Activated B cell treated with CpG ODN at 0.5 μM for 24 hours (primary cell): ENCODE results near the gene TM6SF1. TPM values are rescaled to one million over a fixed set of nuclear protein-coding genes. Genes with fewer than 3 reads are reported as not detected.

Experiments
- ATAC-seq: fragments of 200-7000 bp; cut with Tn5 transposase; one replicate; pipeline ENCODE4 v1.10.0; 2021; ENCODE audit warnings: low read depth, mild to moderate bottlenecking, moderate library complexity
- CTCF ChIA-PET: fragments of 350-600 bp; sonication (Branson Sonifier 250); formaldehyde crosslinking; loops from one replicate; lab custom pipeline; 2021; ENCODE audit warnings: antibody characterized with exemption; lab: Charles Lee
- POLR2A ChIA-PET: fragments of 350-600 bp; sonication (Branson Sonifier 250); formaldehyde crosslinking; loops from one replicate; lab custom pipeline; 2021; ENCODE audit warnings: antibody characterized with exemption; lab: Charles Lee
- DNase-seq: peaks from one replicate; pipeline ENCODE4 v3.0.0; 2022
- H3K27ac Mint-ChIP-seq: one replicate; pipeline ENCODE4 v1.8.0; 2020; ENCODE audit warnings: mixed read lengths
- H3K27me3 Mint-ChIP-seq: one replicate; pipeline ENCODE4 v1.8.0; 2021; ENCODE audit warnings: mixed read lengths
- H3K36me3 Mint-ChIP-seq: one replicate; pipeline ENCODE4 v1.8.0; 2021; ENCODE audit warnings: low read depth, mixed read lengths
- H3K4me1 Mint-ChIP-seq: one replicate; pipeline ENCODE4 v1.8.0; 2021; ENCODE audit warnings: mixed read lengths
- H3K4me3 Mint-ChIP-seq: one replicate; pipeline ENCODE4 v1.8.0; 2020; ENCODE audit warnings: mild to moderate bottlenecking, mixed read lengths
- H3K9me3 Mint-ChIP-seq: one replicate; pipeline ENCODE4 v1.8.0; 2020; ENCODE audit warnings: mixed read lengths
- intact Hi-C: fragments of 100-400 bp; cut with micrococcal nuclease; formaldehyde crosslinking; loops from one replicate; pipeline ENCODE4 v1.15.1; 2024
- total RNA-seq: library from RNA; stranded (reverse); gene quantifications from 2 replicates; pipeline ENCODE4 v1.2.3, GENCODE V29; 2022
- TF ChIP-seq, protein P1 (sequence below): fragments of 200-600 bp; IDR thresholded peaks from one replicate; pipeline ENCODE4 v1.8.0; 2022; ENCODE audit warnings: antibody characterized with exemption, mild to moderate bottlenecking

Gene TM6SF1
- total RNA-seq, 1 donor from 2014 or later, result 4.1 TPM

DNA sequence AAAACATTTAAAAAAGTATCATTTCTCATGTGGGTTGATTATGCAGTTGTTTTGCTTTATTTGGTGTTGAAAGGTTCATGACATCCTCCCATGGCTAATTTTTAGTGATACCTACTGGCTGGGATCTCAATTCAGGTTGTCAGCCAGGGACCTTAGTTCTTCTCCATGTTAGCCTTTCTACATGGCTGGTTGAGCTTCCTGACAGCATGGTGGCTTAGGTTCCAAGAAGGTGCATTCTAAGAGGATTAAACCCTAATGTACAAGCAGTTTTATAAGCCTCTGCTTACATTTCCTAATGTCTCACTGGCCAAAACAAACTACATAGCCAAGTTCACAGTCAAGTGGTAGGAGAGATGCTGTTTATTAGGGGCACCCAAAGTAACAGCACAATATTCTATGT lies 9.4 kb upstream of the TM6SF1 start:
- H3K9me3 Mint-ChIP-seq, result peaks cover 10% of the 10 kb centered on the region
- CTCF ChIA-PET, result no interaction called here
- intact Hi-C loops, result no loop called here
- H3K36me3 Mint-ChIP-seq, result no peaks in the 10 kb centered on the region
- H3K4me3 Mint-ChIP-seq, result no peak overlapping the region
- no peak overlapping the region for H3K27ac Mint-ChIP-seq
- H3K4me1 Mint-ChIP-seq, result peaks cover under 1% of the 10 kb centered on the region
- ATAC-seq, result no peak
- H3K27me3 Mint-ChIP-seq, result peaks cover 10% of the 10 kb centered on the region
- POLR2A ChIA-PET, result no interaction called here
- no peak for DNase-seq
- TF ChIP-seq, protein P1, sequence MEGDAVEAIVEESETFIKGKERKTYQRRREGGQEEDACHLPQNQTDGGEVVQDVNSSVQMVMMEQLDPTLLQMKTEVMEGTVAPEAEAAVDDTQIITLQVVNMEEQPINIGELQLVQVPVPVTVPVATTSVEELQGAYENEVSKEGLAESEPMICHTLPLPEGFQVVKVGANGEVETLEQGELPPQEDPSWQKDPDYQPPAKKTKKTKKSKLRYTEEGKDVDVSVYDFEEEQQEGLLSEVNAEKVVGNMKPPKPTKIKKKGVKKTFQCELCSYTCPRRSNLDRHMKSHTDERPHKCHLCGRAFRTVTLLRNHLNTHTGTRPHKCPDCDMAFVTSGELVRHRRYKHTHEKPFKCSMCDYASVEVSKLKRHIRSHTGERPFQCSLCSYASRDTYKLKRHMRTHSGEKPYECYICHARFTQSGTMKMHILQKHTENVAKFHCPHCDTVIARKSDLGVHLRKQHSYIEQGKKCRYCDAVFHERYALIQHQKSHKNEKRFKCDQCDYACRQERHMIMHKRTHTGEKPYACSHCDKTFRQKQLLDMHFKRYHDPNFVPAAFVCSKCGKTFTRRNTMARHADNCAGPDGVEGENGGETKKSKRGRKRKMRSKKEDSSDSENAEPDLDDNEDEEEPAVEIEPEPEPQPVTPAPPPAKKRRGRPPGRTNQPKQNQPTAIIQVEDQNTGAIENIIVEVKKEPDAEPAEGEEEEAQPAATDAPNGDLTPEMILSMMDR, result no peak

DNA sequence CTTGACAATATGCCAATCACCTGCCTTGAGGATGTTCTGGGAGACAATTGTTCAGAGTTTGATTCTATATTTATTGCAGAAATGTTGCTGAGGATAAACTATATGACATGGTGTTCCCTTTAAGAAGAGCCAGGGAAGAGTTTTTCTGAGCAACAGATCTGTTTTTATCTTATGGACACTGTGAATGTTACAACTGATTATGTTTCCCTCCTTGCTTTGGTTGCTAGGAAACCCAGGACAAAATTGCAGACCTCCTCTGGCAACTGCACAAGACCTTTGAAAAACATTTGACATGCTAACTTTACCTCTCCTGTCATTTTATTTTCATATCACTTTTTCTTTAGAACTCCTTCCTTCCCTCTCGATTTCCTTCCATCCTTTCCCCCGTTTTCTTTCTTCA lies 8.2 kb upstream of the TM6SF1 start:
- ATAC-seq (no peak), DNase-seq (no peak)
- Mint-ChIP-seq H3K4me1 (no peaks in the 10 kb centered on the region), H3K27ac (no peak overlapping the region), H3K27me3 (peaks cover 16% of the 10 kb centered on the region), H3K36me3 (no peaks in the 10 kb centered on the region), H3K4me3 (no peak overlapping the region), H3K9me3 (peaks cover 10% of the 10 kb centered on the region)
- TF ChIP-seq, protein P1, result no peak
- CTCF ChIA-PET, result no interaction called here
- POLR2A ChIA-PET, result no interaction called here
- intact Hi-C loops, result no loop called here

DNA sequence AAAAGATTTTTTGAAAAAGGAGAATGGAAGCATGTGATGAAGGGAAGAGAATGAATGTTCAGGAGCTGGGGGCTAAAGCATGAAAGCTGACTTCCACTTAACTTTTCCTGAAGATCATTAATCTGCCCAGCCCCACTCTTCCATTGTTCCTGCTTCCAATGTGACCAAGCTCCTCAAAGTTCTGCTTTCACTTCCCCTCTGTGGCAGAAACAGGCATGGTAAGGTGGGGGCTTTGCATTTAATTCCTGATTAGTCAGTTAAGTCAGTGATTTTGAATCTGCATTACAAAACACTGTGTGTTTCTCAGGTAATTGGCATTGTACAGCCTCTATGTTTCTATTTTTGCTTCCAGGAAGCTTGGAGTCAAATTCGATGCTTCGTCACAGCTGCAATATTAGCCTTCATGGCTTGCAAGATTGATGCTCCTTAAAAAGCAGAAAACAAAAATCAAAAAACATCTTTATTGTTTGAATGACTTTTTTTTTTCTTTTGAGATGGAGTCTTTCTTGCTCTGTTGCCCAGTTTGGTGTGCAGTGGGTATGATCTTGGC lies 7.3 kb upstream of the TM6SF1 start:
- ChIA-PET POLR2A (no interaction called here), CTCF (no interaction called here)
- Mint-ChIP-seq H3K36me3 (no peaks in the 10 kb centered on the region), H3K9me3 (peaks cover 10% of the 10 kb centered on the region), H3K4me1 (no peaks in the 10 kb centered on the region), H3K27ac (no peak overlapping the region), H3K4me3 (no peak overlapping the region), H3K27me3 (peaks cover 18% of the 10 kb centered on the region)
- intact Hi-C loops, result no loop called here
- DNase-seq, result no peak
- ATAC-seq, result no peak
- TF ChIP-seq, protein P1, result no peak

DNA sequence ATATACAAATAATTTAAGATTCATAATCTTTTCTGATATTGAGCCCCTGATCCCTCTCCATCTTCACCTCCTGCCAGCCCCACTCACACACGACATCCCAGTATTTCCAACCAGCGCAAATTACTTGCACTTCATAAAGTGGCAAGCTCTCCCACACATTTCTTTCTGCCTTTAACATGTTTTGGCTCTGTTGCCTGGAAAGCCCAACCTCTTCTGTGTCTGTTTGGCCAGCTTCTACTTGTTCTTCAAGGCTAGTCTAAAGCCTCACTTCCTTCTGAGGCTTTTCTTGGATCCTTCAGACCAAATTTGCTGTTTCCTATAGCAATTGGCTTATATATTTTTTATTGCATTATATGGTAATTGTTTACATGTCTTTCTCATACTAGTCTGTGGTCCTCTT lies 5.1 kb upstream of the TM6SF1 start:
- Mint-ChIP-seq H3K27ac (no peak overlapping the region), H3K4me3 (no peak overlapping the region), H3K4me1 (peaks cover 7% of the 10 kb centered on the region), H3K36me3 (no peaks in the 10 kb centered on the region), H3K9me3 (peaks cover 7% of the 10 kb centered on the region), H3K27me3 (peaks cover 24% of the 10 kb centered on the region)
- TF ChIP-seq, protein P1, result no peak
- POLR2A ChIA-PET, result no interaction called here
- CTCF ChIA-PET, result no interaction called here
- ATAC-seq (no peak), DNase-seq (no peak)
- intact Hi-C loops, result no loop called here

DNA sequence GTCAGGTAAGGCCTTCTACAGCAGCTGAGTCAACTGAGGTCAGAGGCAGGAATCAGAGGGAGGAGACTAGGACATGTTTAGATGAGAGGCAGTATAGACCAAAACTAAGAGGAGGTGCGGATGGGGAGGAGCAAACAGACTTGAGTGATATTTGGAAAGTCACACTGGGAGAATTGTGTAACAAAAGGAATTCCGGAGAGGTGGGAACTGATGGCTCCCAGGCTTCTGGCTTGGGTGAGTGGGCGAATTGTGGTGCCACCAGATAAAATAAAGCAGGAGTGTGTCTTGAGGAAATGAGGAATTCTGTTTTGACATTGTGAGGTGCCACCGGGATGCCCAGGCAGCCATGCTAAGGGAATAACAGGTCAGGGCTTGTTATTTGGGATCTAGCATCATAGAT lies 3.3 kb upstream of the TM6SF1 start:
- no peak for DNase-seq
- Mint-ChIP-seq H3K4me1 (peaks cover 19% of the 10 kb centered on the region), H3K4me3 (no peak overlapping the region), H3K27me3 (peaks cover 28% of the 10 kb centered on the region), H3K9me3 (no peaks in the 10 kb centered on the region), H3K36me3 (no peaks in the 10 kb centered on the region), H3K27ac (no peak overlapping the region)
- intact Hi-C loops, result no loop called here
- ATAC-seq, result no peak
- CTCF ChIA-PET, result no interaction called here
- POLR2A ChIA-PET, result no interaction called here
- TF ChIP-seq, protein P1, result no peak
